HFF-Myc (cell line): Measurements from ENCODE around the gene C4BPB.

Experiments
- DNase-seq: peaks from one replicate; pipeline ENCODE4 v3.0.0-alpha.2; 2011; ENCODE audit warnings: low read depth; ENCODE audit errors: extremely low read depth
- H3K4me3 ChIP-seq: replicated peaks from 2 replicates; pipeline ENCODE4 v1.5.1; 2011; ENCODE audit warnings: low read depth, mild to moderate bottlenecking, control low read depth, low read length
- CTCF ChIP-seq: IDR thresholded peaks from 2 replicates; pipeline ENCODE4 v1.5.1; 2012; ENCODE audit warnings: mild to moderate bottlenecking, low read depth, low read length, control low read depth; ENCODE audit errors: missing control alignments

Gene C4BPB

GRCh38 chr1:207131163-207131562 lies 42.5 kb downstream of the C4BPB start:
- no peak for TF ChIP-seq CTCF
- no peak for DNase-seq

GRCh38 chr1:207134581-207134980 lies 45.9 kb downstream of the C4BPB start:
- H3K4me3 ChIP-seq: no peak overlapping the region
- no peak for DNase-seq
- TF ChIP-seq CTCF: no peak

More at GRCh38 chr1:207131163-207131562, 42.5 kb downstream of the C4BPB start:
- no peak overlapping the region for H3K4me3 ChIP-seq

GRCh38 chr1:207139616-207140015 lies 51.0 kb downstream of the C4BPB start:
- TF ChIP-seq CTCF: no peak
- H3K4me3 ChIP-seq: no peak overlapping the region
- DNase-seq: no peak

- no peak for TF ChIP-seq CTCF
- DNase-seq: no peak
- H3K4me3 ChIP-seq: no peak overlapping the region
These were observed 51.9 kb downstream of the C4BPB start for GRCh38 chr1:207140536-207140935.

- H3K4me3 ChIP-seq: no peak overlapping the region
- no peak for TF ChIP-seq CTCF
- DNase-seq: no peak
These were observed 56.9 kb downstream of the C4BPB start for GRCh38 chr1:207145401-207146058.
